BJ (cell line): ENCODE measurements around the gene METTL23. TPM values are rescaled to one million over a fixed set of nuclear protein-coding genes. Genes with fewer than 3 reads are reported as not detected.
"Not testable (repeated sequence)": the region's sequence is repeated elsewhere in the genome, so short reads cannot be mapped to it uniquely, and the experiment has no call there.

Source experiments
- CTCF ChIA-PET: fragments of 350-600 bp; formaldehyde crosslinking; extraction: SDS; loops from one replicate; lab custom pipeline; 2021; ENCODE audit warnings: antibody characterized with exemption, inconsistent platforms; lab: Yijun Ruan, JAX
- POLR2A ChIA-PET: fragments of 300-600 bp; sonication (Branson Sonifier 250); formaldehyde crosslinking; extraction: SDS; loops from one replicate; lab custom pipeline; 2021; ENCODE audit warnings: antibody characterized with exemption; lab: Charles Lee
- DNase-seq: peaks from one replicate; pipeline ENCODE4 v3.0.0-alpha.2; 2011; ENCODE audit warnings: low read depth
- H3K27me3 ChIP-seq: 2 replicates; pipeline ENCODE4 v1.6.0; 2011; ENCODE audit warnings: low read length; ENCODE audit not compliant: control insufficient read depth, insufficient read depth
- H3K36me3 ChIP-seq: 2 replicates; pipeline ENCODE4 v1.5.1; 2011; ENCODE audit warnings: low read length; ENCODE audit not compliant: control insufficient read depth, insufficient read depth
- H3K4me3 ChIP-seq: 2 replicates; pipeline ENCODE4 v1.5.1; 2011; ENCODE audit warnings: low read depth, mild to moderate bottlenecking, control low read depth, low read length
- CTCF ChIP-seq: IDR thresholded peaks from 2 replicates; pipeline ENCODE4 v1.5.1; 2011; ENCODE audit warnings: low read depth, mild to moderate bottlenecking, control low read depth, inconsistent platforms, low read length, moderate library complexity; ENCODE audit not compliant: insufficient read depth
- polyA plus RNA-seq: library from polyadenylated mRNA; depleted of rRNA; stranded (reverse); fragments of >200 nt; gene quantifications from 2 replicates; pipeline ENCODE4 v1.2.3, GENCODE V29; 2011

METTL23 gene
- polyA plus RNA-seq, 1 experiment, result 35.0 TPM

DNA sequence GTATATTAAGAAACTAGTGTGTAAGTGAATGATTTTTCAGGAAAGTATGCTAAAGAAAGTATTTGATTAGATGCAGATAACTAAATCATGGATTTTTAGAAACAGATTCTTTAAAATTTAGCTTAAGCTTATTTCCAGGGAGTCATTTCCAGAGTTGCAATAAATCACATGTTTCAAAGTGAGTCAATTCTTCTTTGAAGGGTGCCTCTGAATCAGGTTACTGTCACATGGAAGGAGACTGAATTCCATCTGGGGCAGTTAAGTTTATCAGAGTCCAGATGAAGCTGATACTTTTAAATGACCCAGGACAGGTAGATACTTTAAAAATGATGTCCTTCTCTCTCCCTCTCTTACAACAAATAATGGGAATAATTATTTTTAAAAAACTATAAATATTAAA lies 16.3 kb downstream of the METTL23 start:
- ChIA-PET POLR2A (no interaction called here), CTCF (interaction anchor here (1.1 kb wide), 1 partner anchor 313 kb away, joined by 5 read pairs; no protein-coding TSS in a partner anchor)
- H3K36me3 ChIP-seq, result peaks cover 4% of the 10 kb centered on the region
- no peak overlapping the region for H3K4me3 ChIP-seq
- no peak for DNase-seq
- H3K27me3 ChIP-seq, result no peaks in the 10 kb centered on the region
- TF ChIP-seq CTCF, result no peak

DNA sequence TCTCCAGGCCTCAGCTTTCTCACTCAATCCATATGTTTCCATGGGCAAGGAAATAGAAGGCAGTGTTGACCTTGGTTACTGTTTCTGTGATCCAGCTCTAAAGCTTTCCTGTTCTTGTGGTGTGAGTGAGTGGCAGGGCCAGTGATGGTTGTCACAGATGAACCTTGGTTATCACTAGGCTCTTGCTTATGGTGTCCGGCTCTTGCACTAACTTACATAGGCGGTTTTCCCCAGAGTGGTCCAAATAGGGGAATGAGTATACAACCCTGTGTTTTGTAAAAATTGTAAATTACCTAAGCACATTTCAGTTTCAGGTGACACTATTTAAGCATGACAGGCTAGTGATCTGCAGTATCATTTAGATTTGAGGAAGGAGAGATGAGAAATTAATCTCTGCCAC lies 18.1 kb downstream of the METTL23 start:
- no peaks in the 10 kb centered on the region for H3K27me3 ChIP-seq
- ChIA-PET CTCF (no interaction called here), POLR2A (no interaction called here)
- no peak for DNase-seq
- no peak for TF ChIP-seq CTCF
- H3K36me3 ChIP-seq, result peaks cover 4% of the 10 kb centered on the region
- H3K4me3 ChIP-seq, result no peak overlapping the region

GRCh38 chr17:76745785-76746184 lies 19.1 kb downstream of the METTL23 start:
- H3K4me3 ChIP-seq, H3K36me3 ChIP-seq, DNase-seq, POLR2A ChIA-PET, H3K27me3 ChIP-seq: not testable (repeated sequence)
- CTCF ChIA-PET, result interaction anchor here (1.1 kb wide), 1 partner anchor 9 kb away, joined by 3 read pairs; no protein-coding TSS in a partner anchor

DNA sequence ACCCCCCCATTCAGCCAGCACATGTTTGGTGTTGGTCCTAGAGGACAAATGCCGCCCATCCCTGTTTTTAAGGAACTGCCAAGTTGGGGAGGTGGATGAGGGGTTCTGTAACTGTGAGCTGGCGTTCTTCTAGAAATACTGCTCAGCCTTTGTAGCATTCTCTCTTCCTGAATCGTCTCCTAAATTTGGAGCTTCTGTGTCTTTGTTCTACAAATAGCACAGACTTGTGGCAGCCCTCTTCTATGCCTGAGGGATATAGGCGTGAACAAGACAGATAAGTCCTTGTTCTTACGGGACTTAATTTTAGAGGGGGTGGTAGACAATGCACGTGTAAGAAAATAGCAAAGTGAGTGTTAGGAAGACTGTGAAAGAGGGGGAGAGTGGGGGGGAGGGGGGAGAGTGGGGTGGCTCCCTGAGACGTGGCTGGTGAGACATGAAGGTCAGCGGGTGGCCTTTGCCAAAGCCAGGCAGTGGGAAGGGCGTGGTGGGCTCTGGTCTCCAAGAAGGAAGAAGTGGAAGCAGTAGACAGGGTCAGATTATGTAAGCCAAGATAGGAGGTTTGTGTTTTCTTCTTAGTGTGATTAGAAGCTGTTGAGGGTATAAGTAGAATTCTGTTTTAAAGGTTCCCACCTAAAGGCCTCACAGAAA lies 21.2 kb downstream of the METTL23 start:
- no peak for DNase-seq
- Histone ChIP-seq H3K4me3 (no peak overlapping the region), H3K27me3 (no peaks in the 10 kb centered on the region), H3K36me3 (peaks cover 4% of the 10 kb centered on the region)
- no peak for TF ChIP-seq CTCF
- ChIA-PET POLR2A (no interaction called here), CTCF (interaction anchor here (1.0 to 1.2 kb wide), 2 partner anchors 11 to 13 kb away, joined by 3 read pairs; no protein-coding TSS in a partner anchor)

- Histone ChIP-seq H3K4me3 (no peak overlapping the region), H3K36me3 (peaks cover 4% of the 10 kb centered on the region), H3K27me3 (no peaks in the 10 kb centered on the region)
- DNase-seq, result no peak
- ChIA-PET POLR2A (no interaction called here), CTCF (interaction anchor here (1.2 kb wide), 1 partner anchor 14 kb away, joined by 3 read pairs; no protein-coding TSS in a partner anchor)
- no peak for TF ChIP-seq CTCF
Measured at GRCh38 chr17:76748657-76749056, 22.0 kb downstream of the METTL23 start.
